Heart left ventricle (tissue), 13 donors: ENCODE data around the gene NEK7.

Experiments used
- POLR2A ChIP-seq, 2 donors: fragments of 450-650 bp; IDR thresholded peaks; one replicate each; pipeline ENCODE4 v1.6.1; 2017; ENCODE audit warnings: antibody characterized with exemption in 2 of 2, mild to moderate bottlenecking in 2 of 2, moderate library complexity in 2 of 2
- TF ChIP-seq, protein P1 (sequence below), 12 donors: fragments of 200-600 bp; sonication (generic) in 4 of 12; IDR thresholded peaks; one replicate each; pipeline versions ENCODE4 v1.5.0 to v1.8.0; 2018 to 2022; ENCODE audit warnings: antibody characterized with exemption in 12 of 12, mild to moderate bottlenecking in 5 of 12
- donor health status: ischemic (EF 13 %, LVEDD 7.1; RV severe dilation, severe dysfunction).
- donor health status: DM: no; HTN: yes; CAD: no.
- donor health status: DM: no; HTN: no; CAD: no.
- donor health status: ischemic (EF 25% LVEDD 6.9; RV normal size, moderate dysfunction).
- donor health status: ischemic (EF 25% LVEDD 5.7; RV mildly dilated, moderate dysfunction).
- donor health status: ischemic (EF 35%, LVEDD 5.7; RV mildly dilated, moderate dysfunction).
- donor health status: nonischemic (EF 11% LVEDD 7.7; RV severe dilation, severe dysfunction).
- donor health status: DM: yes; HTN: yes; CAD: no.
- donor health status: PGD.
- donor health status: ischemic (EF 29% LVEDD 5.4; RV normal size, mild dysfunction).
- donor health status: nonischemic (EF 23%, LVEDD 6.1; RV moderate dilation, normal function).

DNA sequence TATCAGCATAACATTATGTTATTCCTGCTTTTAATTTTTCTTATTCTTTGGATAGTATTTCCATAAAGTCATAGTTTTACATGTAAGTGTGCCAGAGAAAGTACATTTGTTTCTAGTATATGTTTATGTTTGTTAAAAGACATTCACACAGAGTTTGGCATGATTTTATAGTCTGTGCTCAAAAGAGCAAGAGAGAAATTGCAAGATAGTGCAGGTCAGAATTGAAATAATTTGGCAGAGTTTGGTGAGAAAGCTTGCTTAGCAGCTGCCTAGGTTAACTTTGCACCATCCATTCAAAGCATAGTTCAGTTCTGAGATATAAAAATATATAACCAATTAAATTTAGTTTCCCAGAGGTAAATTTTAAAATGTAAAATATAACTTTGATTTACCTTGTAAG, 17.0 kb downstream of the NEK7 start:
- TF ChIP-seq, protein P1, sequence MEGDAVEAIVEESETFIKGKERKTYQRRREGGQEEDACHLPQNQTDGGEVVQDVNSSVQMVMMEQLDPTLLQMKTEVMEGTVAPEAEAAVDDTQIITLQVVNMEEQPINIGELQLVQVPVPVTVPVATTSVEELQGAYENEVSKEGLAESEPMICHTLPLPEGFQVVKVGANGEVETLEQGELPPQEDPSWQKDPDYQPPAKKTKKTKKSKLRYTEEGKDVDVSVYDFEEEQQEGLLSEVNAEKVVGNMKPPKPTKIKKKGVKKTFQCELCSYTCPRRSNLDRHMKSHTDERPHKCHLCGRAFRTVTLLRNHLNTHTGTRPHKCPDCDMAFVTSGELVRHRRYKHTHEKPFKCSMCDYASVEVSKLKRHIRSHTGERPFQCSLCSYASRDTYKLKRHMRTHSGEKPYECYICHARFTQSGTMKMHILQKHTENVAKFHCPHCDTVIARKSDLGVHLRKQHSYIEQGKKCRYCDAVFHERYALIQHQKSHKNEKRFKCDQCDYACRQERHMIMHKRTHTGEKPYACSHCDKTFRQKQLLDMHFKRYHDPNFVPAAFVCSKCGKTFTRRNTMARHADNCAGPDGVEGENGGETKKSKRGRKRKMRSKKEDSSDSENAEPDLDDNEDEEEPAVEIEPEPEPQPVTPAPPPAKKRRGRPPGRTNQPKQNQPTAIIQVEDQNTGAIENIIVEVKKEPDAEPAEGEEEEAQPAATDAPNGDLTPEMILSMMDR (IDR thresholded peaks at IDR 0.05) = no peak
- no peak for TF ChIP-seq POLR2A (IDR thresholded peaks at IDR 0.05)
